GM12878 (cell line): Measurements from ENCODE around the gene NOS3. TPM values are rescaled to one million over a fixed set of nuclear protein-coding genes. Genes with fewer than 3 reads are reported as not detected.

Experiments used
- ATF2 ChIP-seq: IDR thresholded peaks from 2 replicates; pipeline ENCODE4 v1.6.1; 2012; ENCODE audit warnings: low read length, inconsistent platforms
- BACH1 ChIP-seq: fragments of 450-650 bp; IDR thresholded peaks from 2 replicates; pipeline ENCODE4 v1.6.1; 2017; ENCODE audit warnings: mild to moderate bottlenecking, borderline replicate concordance
- BHLHE40 ChIP-seq, 2 experiments: fragments of 450-650 bp in 1 of 2; IDR thresholded peaks; 2 replicates each; pipeline ENCODE4 v1.6.1; 2011 to 2017; ENCODE audit warnings: low read depth in 2 of 2, borderline replicate concordance in 1 of 2, improper control_type of control experiment in 1 of 2, low read length in 1 of 2, mild to moderate bottlenecking in 1 of 2
- BRCA1 ChIP-seq: IDR thresholded peaks from 2 replicates; pipeline ENCODE4 v1.6.1; 2011; ENCODE audit warnings: low read depth, low read length, improper control_type of control experiment
- EGR1 ChIP-seq, 2 experiments: IDR thresholded peaks; 1 replicate in 1 of 2; 2 replicates in 1 of 2; pipeline ENCODE4 v1.6.1; 2011 to 2012; ENCODE audit warnings: low read depth in 2 of 2, low read length in 2 of 2, borderline replicate concordance in 1 of 2, mild to moderate bottlenecking in 1 of 2, moderate library complexity in 1 of 2
- EZH2 ChIP-seq: IDR thresholded peaks from 2 replicates; pipeline ENCODE4 v1.6.1; 2012; ENCODE audit warnings: low read depth, mild to moderate bottlenecking, control low read depth, inconsistent platforms, low read length, borderline replicate concordance; ENCODE audit not compliant: control insufficient read depth
- FOXM1 ChIP-seq: IDR thresholded peaks from 2 replicates; pipeline ENCODE4 v1.6.1; 2012; ENCODE audit warnings: low read depth, mild to moderate bottlenecking, inconsistent platforms, low read length, moderate library complexity
- IRF3 ChIP-seq: fragments of 450-650 bp; IDR thresholded peaks from 2 replicates; pipeline ENCODE4 v1.6.1; 2014; ENCODE audit warnings: mild to moderate bottlenecking
- RELB ChIP-seq: fragments of 450-650 bp; IDR thresholded peaks from 2 replicates; pipeline ENCODE4 v1.6.1; 2017; ENCODE audit warnings: low read depth, mild to moderate bottlenecking, moderate library complexity
- SIX5 ChIP-seq: IDR thresholded peaks from 2 replicates; pipeline ENCODE4 v1.6.1; 2011; ENCODE audit warnings: mild to moderate bottlenecking, low read depth, low read length, moderate library complexity; ENCODE audit not compliant: severe bottlenecking
- SMAD5 ChIP-seq: IDR thresholded peaks from 2 replicates; pipeline ENCODE4 v1.6.1; 2016; ENCODE audit warnings: antibody characterized with exemption, low read depth
- SMC3 ChIP-seq: IDR thresholded peaks from 2 replicates; pipeline ENCODE4 v1.6.1; 2011; ENCODE audit warnings: low read length, improper control_type of control experiment, borderline replicate concordance
- polyA plus RNA-seq, 11 experiments: library from polyadenylated mRNA; depleted of rRNA in 4 of 11; unstranded in 6 of 11; stranded (reverse) in 5 of 11; fragments of >200 nt; fragmentation: Nextera tagmentation in 4 of 11; fragmentation: Illumina TruSeq in 1 of 11; extraction: Ambion mirVana in 4 of 11; extraction: Trizol in 1 of 11; gene quantifications; 1 replicate in 1 of 11; 2 replicates in 10 of 11; pipeline versions ENCODE4 v1.2.1 to v1.2.3, GENCODE V29; 2011 to 2016; ENCODE audit warnings: inconsistent platforms in 2 of 11, missing spikeins in 2 of 11, low read depth in 1 of 11
- total RNA-seq, 4 experiments: library from RNA; depleted of rRNA in 3 of 4; stranded (reverse); fragments of >200 nt in 3 of 4; fragmentation: Illumina TruSeq in 1 of 4; extraction: Trizol in 1 of 4; gene quantifications; 2 replicates each; pipeline versions ENCODE4 v1.2.1 to v1.2.3, GENCODE V29; 2013 to 2021

Gene NOS3
- total and polyA plus RNA-seq, 10 of the 15 experiments (the other 5 are each of a cell fraction or from before 2014, with no cell fraction given), result 0.06 to 0.92 (median 0.30) TPM; not detected in 3

GRCh38 chr7:151058781-151059366 is 68.1 kb downstream of the NOS3 start (continued):
- TF ChIP-seq RELB, result no peak
- TF ChIP-seq FOXM1, result no peak
- no peak for TF ChIP-seq BRCA1
- TF ChIP-seq ATF2, result no peak
- no peak for TF ChIP-seq BHLHE40 (IDR thresholded peaks at IDR 0.05; ENCODE audit: borderline replicate concordance in 1 of 2, low read depth in 2 of 2, low read length in 1 of 2)
- TF ChIP-seq EZH2, result no peak
- no peak for TF ChIP-seq SMAD5
- no peak for TF ChIP-seq SIX5
- TF ChIP-seq IRF3, result no peak
- no peak for TF ChIP-seq EGR1 (IDR thresholded peaks at IDR 0.05; ENCODE audit: borderline replicate concordance in 1 of 2, low read depth in 2 of 2, low read length in 2 of 2)
- TF ChIP-seq BACH1, result no peak
- no peak for TF ChIP-seq SMC3
